ENCODE measurements around the gene PROM1. TPM values are rescaled to one million over a fixed set of nuclear protein-coding genes. Genes with fewer than 3 reads are reported as not detected.

The PROM1 gene
- total RNA-seq, 2 experiments from 2014 or later, result 0.34 to 0.56 TPM

DNA sequence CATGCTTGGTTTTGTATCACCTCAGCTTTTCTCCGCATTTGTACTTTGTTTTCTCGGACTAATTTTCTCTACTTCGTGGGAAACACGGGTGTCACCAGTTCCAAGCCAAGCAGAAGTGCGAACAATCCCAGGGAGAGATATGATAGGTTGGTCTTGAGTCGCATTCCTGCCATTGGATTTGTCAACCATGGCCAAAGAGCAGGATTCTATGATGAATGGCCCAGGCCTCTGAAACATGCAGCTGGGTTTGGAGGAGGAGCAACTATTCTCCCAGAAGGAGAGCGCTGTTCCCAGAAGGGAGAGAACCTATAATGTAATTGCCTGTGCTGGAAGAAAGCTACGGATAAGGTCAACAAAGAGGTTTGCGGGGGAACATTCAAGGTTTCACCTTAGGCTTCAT is 135.0 kb downstream of the PROM1 start:
- DNase-seq, result no peak
- H3K9me3 Mint-ChIP-seq, result no peaks in the 10 kb centered on the region
- H3K4me3 Mint-ChIP-seq, result no peak overlapping the region
- H3K36me3 Mint-ChIP-seq, result no peaks in the 10 kb centered on the region
- no peak overlapping the region for H3K27ac Mint-ChIP-seq
- H3K4me1 Mint-ChIP-seq, result peaks cover 5% of the 10 kb centered on the region
- no peaks in the 10 kb centered on the region for H3K27me3 Mint-ChIP-seq

DNA sequence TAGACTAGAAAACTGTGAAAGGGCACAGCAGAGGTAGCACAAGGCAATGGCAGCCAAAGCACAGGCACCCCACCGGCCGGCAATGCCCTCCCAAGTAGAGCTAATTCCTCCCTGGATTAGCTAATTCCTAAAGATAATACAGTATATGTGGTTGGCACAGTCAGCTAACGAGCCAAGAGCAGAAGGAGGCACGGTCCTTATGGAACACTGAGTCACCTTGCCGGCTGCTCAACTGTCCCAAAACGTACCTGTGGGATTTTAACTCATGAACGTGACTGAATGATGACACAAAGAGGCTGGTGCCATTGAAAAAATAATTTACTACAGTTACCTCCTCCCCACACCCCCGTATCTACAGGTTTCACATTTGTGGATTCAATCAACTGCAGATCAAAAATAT is 136.1 kb downstream of the PROM1 start:
- H3K4me1 Mint-ChIP-seq, result peaks cover 5% of the 10 kb centered on the region
- H3K9me3 Mint-ChIP-seq, result no peaks in the 10 kb centered on the region
- no peak overlapping the region for H3K4me3 Mint-ChIP-seq
- no peak for DNase-seq
- H3K27ac Mint-ChIP-seq, result no peak overlapping the region
- H3K27me3 Mint-ChIP-seq, result no peaks in the 10 kb centered on the region
- H3K36me3 Mint-ChIP-seq, result no peaks in the 10 kb centered on the region

DNA sequence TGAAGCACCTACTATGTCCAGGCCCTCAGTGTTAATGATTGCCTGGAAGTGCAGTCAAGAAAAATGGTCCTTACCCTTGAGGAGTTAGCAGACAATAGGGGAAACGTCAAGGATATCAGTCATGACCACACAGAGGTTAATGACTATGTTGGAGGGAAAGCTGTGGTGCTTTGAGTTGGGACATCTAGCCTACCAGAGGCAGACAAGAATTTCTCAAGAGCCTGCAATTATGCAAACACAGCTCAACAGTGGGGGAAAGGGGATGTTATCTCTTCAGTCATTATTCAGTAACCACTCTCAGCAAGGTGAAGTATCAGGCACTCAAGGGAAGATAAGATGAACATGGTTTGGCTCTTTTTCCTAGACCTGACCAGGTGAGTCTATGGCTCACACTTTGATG is 138.3 kb downstream of the PROM1 start:
- H3K4me1 Mint-ChIP-seq, result no peaks in the 10 kb centered on the region
- no peaks in the 10 kb centered on the region for H3K36me3 Mint-ChIP-seq

DNA sequence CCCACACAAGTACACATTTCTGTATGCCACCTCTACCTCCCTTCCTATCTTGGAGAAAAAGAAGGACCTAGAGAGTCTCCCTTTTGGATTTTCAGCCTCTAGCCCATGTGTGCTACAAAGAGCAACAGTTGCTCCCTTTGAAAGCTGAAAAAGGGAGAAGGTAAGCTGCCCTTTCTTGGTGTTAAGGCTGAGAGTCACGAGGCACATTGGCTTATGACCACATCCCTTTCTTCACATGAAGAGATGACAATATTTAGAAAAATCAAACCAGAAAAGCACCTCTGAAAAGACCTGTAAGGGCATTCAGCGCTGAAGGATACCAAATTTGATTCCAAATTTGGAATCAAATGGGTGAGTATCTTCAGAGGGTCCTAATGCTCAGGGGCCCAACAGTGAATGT is 138.9 kb downstream of the PROM1 start:
- Mint-ChIP-seq H3K4me3 (no peak overlapping the region), H3K36me3 (no peaks in the 10 kb centered on the region), H3K27me3 (no peaks in the 10 kb centered on the region), H3K4me1 (no peaks in the 10 kb centered on the region), H3K9me3 (no peaks in the 10 kb centered on the region), H3K27ac (no peak overlapping the region)
- no peak for DNase-seq

More for the DNA sequence above, 138.3 kb downstream of the PROM1 start:
- Mint-ChIP-seq H3K4me3 (no peak overlapping the region), H3K9me3 (no peaks in the 10 kb centered on the region), H3K27me3 (no peaks in the 10 kb centered on the region), H3K27ac (no peak overlapping the region)
- DNase-seq, result no peak

GRCh38 chr4:15942283-15942682 is 141.5 kb downstream of the PROM1 start:
- Mint-ChIP-seq H3K4me1 (no peaks in the 10 kb centered on the region), H3K27ac (no peak overlapping the region), H3K27me3 (no peaks in the 10 kb centered on the region), H3K9me3 (no peaks in the 10 kb centered on the region), H3K36me3 (no peaks in the 10 kb centered on the region), H3K4me3 (no peak overlapping the region)
- DNase-seq, result no peak

- Mint-ChIP-seq H3K36me3 (no peaks in the 10 kb centered on the region), H3K4me3 (no peak within 1 kb of the TSS), H3K27ac (no peak within 1 kb of the TSS), H3K9me3 (no peaks in the 10 kb centered on the region), H3K27me3 (no peaks in the 10 kb centered on the region), H3K4me1 (no peaks in the 10 kb centered on the region)
- DNase-seq, result no peak
These were observed 145.2 kb downstream of the PROM1 start, which contains the start of gene FGFBP1 for GRCh38 chr4:15938640-15939039. Gene FGFBP1 (minus strand): TSS chr4:15938740. CDS start chr4:15936632, 2,108 bp downstream.

GRCh38 chr4:15938182-15938581 is 145.6 kb downstream of the PROM1 start:
- Mint-ChIP-seq H3K4me3 (no peak overlapping the region), H3K36me3 (no peaks in the 10 kb centered on the region), H3K4me1 (no peaks in the 10 kb centered on the region), H3K27ac (no peak overlapping the region), H3K9me3 (no peaks in the 10 kb centered on the region), H3K27me3 (no peaks in the 10 kb centered on the region)
- DNase-seq, result no peak

DNA sequence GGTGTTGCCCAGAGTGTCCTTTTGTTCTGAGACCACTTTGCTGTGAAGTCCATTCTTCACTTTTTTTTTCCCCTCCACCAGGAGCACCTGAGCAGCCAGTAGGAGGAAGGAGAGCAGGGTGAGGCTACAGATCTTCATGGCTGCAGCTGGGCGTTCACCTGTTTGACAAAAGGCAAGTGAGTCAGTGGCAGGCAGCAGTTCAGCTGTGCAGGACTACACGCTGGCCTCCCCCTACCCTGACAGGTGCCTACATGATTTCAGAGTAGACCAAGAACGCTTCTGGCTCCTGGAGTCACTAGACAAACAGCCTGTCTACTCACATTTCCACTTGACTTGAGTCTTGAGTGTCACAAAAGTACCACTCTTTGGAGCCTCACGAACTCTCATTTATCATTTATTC is 147.3 kb downstream of the PROM1 start:
- DNase-seq, result no peak
- Mint-ChIP-seq H3K4me3 (no peak overlapping the region), H3K4me1 (no peaks in the 10 kb centered on the region), H3K27ac (no peak overlapping the region), H3K9me3 (no peaks in the 10 kb centered on the region), H3K27me3 (no peaks in the 10 kb centered on the region), H3K36me3 (no peaks in the 10 kb centered on the region)

DNA sequence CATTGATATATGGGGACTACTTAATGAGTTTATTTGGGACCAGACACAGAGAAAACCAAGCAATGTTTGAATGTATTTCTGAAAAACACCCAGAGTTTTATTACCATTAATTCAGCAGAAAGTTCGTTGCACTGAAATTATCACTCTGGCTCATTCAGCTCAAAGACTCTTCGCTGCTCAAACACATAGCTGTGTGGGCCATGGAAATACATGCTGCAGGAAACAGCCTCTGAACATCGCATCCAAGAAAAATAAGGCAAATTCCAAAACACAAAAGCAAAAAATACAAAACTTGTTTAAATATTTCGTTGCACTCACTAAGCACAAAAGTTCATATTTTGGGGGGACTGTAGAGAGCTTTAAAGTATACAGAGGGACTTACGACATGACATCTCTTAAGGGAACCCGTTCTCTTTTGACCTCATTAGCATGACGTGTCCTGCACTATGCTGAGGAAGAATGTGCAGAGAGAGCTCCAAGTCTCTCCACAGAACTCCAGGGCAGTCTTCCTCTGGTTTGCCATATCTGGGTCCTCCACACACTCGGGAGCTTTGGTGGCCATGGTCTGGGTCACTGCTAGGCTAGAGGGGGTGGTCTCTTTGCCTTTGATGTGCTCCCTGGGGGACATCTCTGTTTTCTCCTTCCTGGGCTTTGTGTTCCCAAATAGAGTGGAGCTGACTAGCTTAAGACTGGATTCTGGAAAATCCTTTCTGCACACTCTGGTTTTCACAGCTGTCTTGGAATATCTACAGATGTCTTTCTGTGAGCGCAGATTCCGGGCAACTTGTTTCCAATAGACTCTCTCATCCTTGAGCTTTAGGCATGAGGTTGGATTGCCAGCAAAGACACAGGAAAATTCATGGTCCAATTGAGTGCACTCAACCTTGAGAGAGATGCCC is 148.1 kb downstream of the PROM1 start:
- Mint-ChIP-seq H3K27me3 (no peaks in the 10 kb centered on the region), H3K9me3 (no peaks in the 10 kb centered on the region), H3K4me3 (no peak overlapping the region), H3K27ac (no peak overlapping the region), H3K4me1 (peaks cover 3% of the 10 kb centered on the region), H3K36me3 (no peaks in the 10 kb centered on the region)
- DNase-seq, result no peak

DNA sequence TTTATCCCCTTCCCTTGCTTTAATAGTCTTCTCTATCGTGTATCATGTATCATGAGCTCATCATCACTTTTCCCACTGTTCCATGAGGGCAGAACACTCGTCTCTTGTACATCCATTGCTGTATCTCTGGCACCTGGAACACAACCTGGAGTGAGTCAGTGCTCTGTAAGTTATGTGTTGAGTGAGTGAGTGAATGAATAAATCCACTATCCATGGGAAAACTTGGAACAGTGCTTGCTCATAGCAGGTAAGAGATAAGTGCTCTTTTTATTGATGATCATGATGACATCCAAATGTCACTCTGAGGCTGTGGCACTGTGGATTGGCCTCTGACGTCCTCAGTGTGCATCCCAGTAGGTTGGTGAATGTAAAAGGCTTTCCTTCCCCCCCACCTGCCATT is 149.6 kb downstream of the PROM1 start:
- H3K27ac Mint-ChIP-seq, result no peak overlapping the region
- H3K27me3 Mint-ChIP-seq, result no peaks in the 10 kb centered on the region
- H3K4me3 Mint-ChIP-seq, result no peak overlapping the region
- no peak for DNase-seq
- H3K4me1 Mint-ChIP-seq, result peaks cover 16% of the 10 kb centered on the region
- H3K9me3 Mint-ChIP-seq, result no peaks in the 10 kb centered on the region
- H3K36me3 Mint-ChIP-seq, result no peaks in the 10 kb centered on the region

DNA sequence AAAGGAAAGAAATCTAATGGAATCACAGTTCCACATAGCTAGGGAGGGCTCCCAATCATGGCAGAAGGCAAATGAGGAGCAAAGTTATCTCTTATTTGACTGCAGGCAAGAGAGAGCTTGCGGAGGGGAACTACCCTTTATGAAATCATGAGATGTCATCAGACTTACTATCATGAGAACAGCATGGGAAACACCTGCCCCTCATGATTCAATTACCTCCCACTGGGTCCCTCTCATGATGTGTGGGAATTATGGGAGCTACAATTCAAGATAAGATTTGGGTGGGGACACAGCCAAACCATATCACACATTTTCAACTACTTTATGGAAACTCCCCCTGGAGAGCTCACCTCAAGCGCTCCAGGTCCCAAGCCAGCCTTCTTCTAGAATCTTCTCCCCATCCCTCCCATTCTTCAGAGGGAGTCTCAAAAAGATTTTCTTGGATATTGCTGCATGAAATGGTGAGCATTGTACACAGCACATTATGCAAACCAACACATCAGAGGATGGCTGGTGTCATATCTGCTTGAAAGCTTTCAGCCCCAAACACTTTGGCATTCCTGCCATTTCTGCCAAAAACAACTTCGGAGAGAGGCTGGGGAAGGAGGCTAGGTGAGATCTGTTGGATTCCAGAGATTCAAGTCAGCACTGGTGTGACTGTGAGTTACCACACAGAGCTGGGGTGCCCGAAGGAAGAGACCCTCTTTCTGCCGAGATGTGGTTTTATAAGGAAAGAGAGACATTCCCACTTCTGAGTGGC is 152.2 kb downstream of the PROM1 start:
- no peak overlapping the region for H3K27ac Mint-ChIP-seq
- no peak for DNase-seq
- H3K27me3 Mint-ChIP-seq, result no peaks in the 10 kb centered on the region
- H3K4me1 Mint-ChIP-seq, result peaks cover 21% of the 10 kb centered on the region
- H3K4me3 Mint-ChIP-seq, result no peak overlapping the region
- H3K9me3 Mint-ChIP-seq, result no peaks in the 10 kb centered on the region
- no peaks in the 10 kb centered on the region for H3K36me3 Mint-ChIP-seq

- Mint-ChIP-seq H3K4me1 (peaks cover 21% of the 10 kb centered on the region), H3K36me3 (no peaks in the 10 kb centered on the region), H3K4me3 (no peak overlapping the region), H3K27ac (no peak overlapping the region), H3K9me3 (no peaks in the 10 kb centered on the region), H3K27me3 (peaks cover 4% of the 10 kb centered on the region)
- no peak for DNase-seq
These were observed 153.5 kb downstream of the PROM1 start for GRCh38 chr4:15930314-15930713.

- no peak for DNase-seq
- H3K4me1 Mint-ChIP-seq, result peaks cover 21% of the 10 kb centered on the region
- H3K36me3 Mint-ChIP-seq, result no peaks in the 10 kb centered on the region
- H3K27me3 Mint-ChIP-seq, result peaks cover 4% of the 10 kb centered on the region
- no peaks in the 10 kb centered on the region for H3K9me3 Mint-ChIP-seq
- no peak overlapping the region for H3K27ac Mint-ChIP-seq
- H3K4me3 Mint-ChIP-seq, result no peak overlapping the region
These were observed 154.3 kb downstream of the PROM1 start for GRCh38 chr4:15929540-15929939.

DNA sequence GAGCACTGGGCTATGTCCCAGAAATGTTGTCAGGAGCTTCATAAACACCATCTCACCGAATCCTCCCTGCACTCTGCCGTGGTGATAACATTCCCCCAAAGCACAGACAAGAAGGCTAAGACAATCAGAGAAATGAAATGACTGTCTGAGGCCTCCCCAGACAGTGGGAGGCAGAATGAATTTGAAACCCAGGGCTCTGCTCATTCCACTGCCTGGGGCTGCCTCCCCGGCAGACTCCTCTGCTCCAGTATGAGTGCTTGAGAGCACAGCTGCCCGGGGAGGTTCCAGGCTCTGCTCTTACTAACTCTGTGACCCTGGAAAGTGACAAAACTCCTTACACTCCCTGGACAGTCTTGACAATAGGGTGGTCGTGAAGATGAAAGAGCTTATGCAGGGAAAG is 154.9 kb downstream of the PROM1 start:
- H3K4me3 Mint-ChIP-seq, result no peak overlapping the region
- H3K4me1 Mint-ChIP-seq, result peaks cover 21% of the 10 kb centered on the region
- no peak for DNase-seq
- no peak overlapping the region for H3K27ac Mint-ChIP-seq
- no peaks in the 10 kb centered on the region for H3K9me3 Mint-ChIP-seq
- H3K36me3 Mint-ChIP-seq, result no peaks in the 10 kb centered on the region
- H3K27me3 Mint-ChIP-seq, result peaks cover 4% of the 10 kb centered on the region

- Mint-ChIP-seq H3K4me3 (no peak overlapping the region), H3K27ac (no peak overlapping the region), H3K27me3 (peaks cover 7% of the 10 kb centered on the region), H3K4me1 (peaks cover 21% of the 10 kb centered on the region), H3K9me3 (no peaks in the 10 kb centered on the region), H3K36me3 (no peaks in the 10 kb centered on the region)
- no peak for DNase-seq
These were observed 157.3 kb downstream of the PROM1 start for GRCh38 chr4:15926486-15926885.
